Measurements from ENCODE around the gene RTP4. TPM values are rescaled to one million over a fixed set of nuclear protein-coding genes. Genes with fewer than 3 reads are reported as not detected.

RTP4 gene
- total RNA-seq, 1 donor from 2014 or later: 0.83 TPM

- Mint-ChIP-seq H3K36me3 (no peaks in the 10 kb centered on the region), H3K4me3 (no peak overlapping the region), H3K27ac (no peak overlapping the region), H3K4me1 (peaks cover 4% of the 10 kb centered on the region), H3K27me3 (ENCODE audit: low read depth) (no peaks in the 10 kb centered on the region), H3K9me3 (no peaks in the 10 kb centered on the region)
- DNase-seq (ENCODE audit: low spot score in 2 of 2, unreplicated experiment in 2 of 2): no peak
- no peak for TF ChIP-seq CTCF (IDR thresholded peaks at IDR 0.05; ENCODE audit: unreplicated experiment)
Measured at GRCh38 chr3:187359798-187360486, 8.2 kb upstream of the RTP4 start.

GRCh38 chr3:187360596-187360995 lies 7.6 kb upstream of the RTP4 start:
- TF ChIP-seq CTCF (IDR thresholded peaks at IDR 0.05; ENCODE audit: unreplicated experiment): no peak
- Mint-ChIP-seq H3K27me3 (ENCODE audit: low read depth) (no peaks in the 10 kb centered on the region), H3K4me1 (peaks cover 4% of the 10 kb centered on the region), H3K36me3 (no peaks in the 10 kb centered on the region), H3K27ac (no peak overlapping the region), H3K4me3 (no peak overlapping the region), H3K9me3 (no peaks in the 10 kb centered on the region)
- no peak for DNase-seq (ENCODE audit: low spot score in 2 of 2, unreplicated experiment in 2 of 2)

GRCh38 chr3:187361835-187362234 lies 6.3 kb upstream of the RTP4 start:
- H3K36me3 Mint-ChIP-seq: no peaks in the 10 kb centered on the region
- no peak overlapping the region for H3K4me3 Mint-ChIP-seq
- no peak overlapping the region for H3K27ac Mint-ChIP-seq
- no peak for TF ChIP-seq CTCF (IDR thresholded peaks at IDR 0.05; ENCODE audit: unreplicated experiment)
- no peaks in the 10 kb centered on the region for H3K27me3 Mint-ChIP-seq (ENCODE audit: low read depth)
- H3K9me3 Mint-ChIP-seq: no peaks in the 10 kb centered on the region
- H3K4me1 Mint-ChIP-seq: peaks cover 4% of the 10 kb centered on the region
- DNase-seq (ENCODE audit: low spot score in 2 of 2, unreplicated experiment in 2 of 2): no peak

- no peak for TF ChIP-seq CTCF (IDR thresholded peaks at IDR 0.05; ENCODE audit: unreplicated experiment)
- H3K4me1 Mint-ChIP-seq: peaks cover 4% of the 10 kb centered on the region
- H3K36me3 Mint-ChIP-seq: no peaks in the 10 kb centered on the region
- peak overlapping the region; percentile 96 for H3K27ac Mint-ChIP-seq
- no peak overlapping the region for H3K4me3 Mint-ChIP-seq
- H3K9me3 Mint-ChIP-seq: no peaks in the 10 kb centered on the region
- H3K27me3 Mint-ChIP-seq (ENCODE audit: low read depth): peaks cover 4% of the 10 kb centered on the region
- DNase-seq (ENCODE audit: low spot score in 2 of 2, unreplicated experiment in 2 of 2): no peak
Measured at GRCh38 chr3:187367561-187368103, 553 bp upstream of the RTP4 start.

- H3K4me1 Mint-ChIP-seq: peaks cover 4% of the 10 kb centered on the region
- no peaks in the 10 kb centered on the region for H3K36me3 Mint-ChIP-seq
- H3K9me3 Mint-ChIP-seq: no peaks in the 10 kb centered on the region
- DNase-seq (ENCODE audit: low spot score in 2 of 2, unreplicated experiment in 2 of 2): no peak
- no peak overlapping the region for H3K27ac Mint-ChIP-seq
- H3K4me3 Mint-ChIP-seq: no peak overlapping the region
- TF ChIP-seq CTCF (IDR thresholded peaks at IDR 0.05; ENCODE audit: unreplicated experiment): no peak
- H3K27me3 Mint-ChIP-seq (ENCODE audit: low read depth): peaks cover 6% of the 10 kb centered on the region
Measured at GRCh38 chr3:187369089-187369447, 883 bp downstream of the RTP4 start.
